H1 (cell line): Measurements from ENCODE around the gene CAMTA1. TPM values are rescaled to one million over a fixed set of nuclear protein-coding genes. Genes with fewer than 3 reads are reported as not detected.

Source experiments
- CTCF ChIA-PET: fragments of 300-600 bp; sonication (Branson Sonifier 250); formaldehyde crosslinking; loops from one replicate; lab custom pipeline; 2021; ENCODE audit not compliant: partially characterized antibody; lab: Charles Lee
- POLR2A ChIA-PET: fragments of 300-600 bp; sonication (Branson Sonifier 250); formaldehyde crosslinking; loops from one replicate; lab custom pipeline; 2021; ENCODE audit warnings: inconsistent platforms; ENCODE audit not compliant: partially characterized antibody; lab: Charles Lee
- DNase-seq, 2 experiments: peaks; one replicate each; pipeline versions ENCODE4 v3.0.0 to v3.0.0-alpha.2; 2010 to 2022; ENCODE audit warnings: low spot score in 2 of 2, low read depth in 1 of 2, mixed read lengths in 1 of 2
- FAIRE-seq: peaks from 2 replicates; lab custom pipeline; 2011; peaks lifted over from hg19 to GRCh38; lab: Jason Lieb, UNC
- H2AFZ ChIP-seq: 2 replicates; pipeline ENCODE4 v1.8.1; 2012; ENCODE audit warnings: low read length, inconsistent platforms
- H2AK5ac ChIP-seq: 2 replicates; pipeline ENCODE4 v1.6.1; 2013; ENCODE audit warnings: low read depth, low read length
- H2BK120ac ChIP-seq: replicated peaks from 2 replicates; pipeline ENCODE3; 2013; ENCODE audit warnings: low read depth, low read length, inconsistent platforms
- H2BK12ac ChIP-seq: 2 replicates; pipeline ENCODE4 v1.6.1; 2013; ENCODE audit warnings: low read depth, low read length
- H2BK15ac ChIP-seq: 2 replicates; pipeline ENCODE4 v1.6.1; 2013; ENCODE audit warnings: low read length
- H2BK20ac ChIP-seq: 2 replicates; pipeline ENCODE4 v1.6.1; 2013; ENCODE audit warnings: low read length
- H2BK5ac ChIP-seq: 2 replicates; pipeline ENCODE4 v1.6.1; 2013; ENCODE audit warnings: low read depth, low read length
- H3K14ac ChIP-seq: 2 replicates; pipeline ENCODE4 v1.6.1; 2013; ENCODE audit warnings: inconsistent platforms; ENCODE audit not compliant: insufficient read length
- H3K18ac ChIP-seq: 2 replicates; pipeline ENCODE4 v1.6.1; 2013; ENCODE audit warnings: low read length; ENCODE audit errors: extremely low read depth
- H3K23ac ChIP-seq: 2 replicates; pipeline ENCODE4 v1.6.1; 2013; ENCODE audit warnings: inconsistent platforms; ENCODE audit not compliant: insufficient read length
- H3K23me2 ChIP-seq: 2 replicates; pipeline ENCODE4 v1.6.1; 2013; ENCODE audit warnings: low read depth, low read length
- H3K27ac ChIP-seq: 2 replicates; pipeline ENCODE4 v1.6.1; 2011; ENCODE audit warnings: low read depth, low read length, inconsistent platforms
- H3K27me3 ChIP-seq, 4 experiments: replicated peaks in 1 of 4; 1 replicate in 1 of 4; 2 replicates in 3 of 4; pipeline versions ENCODE4 v1.6.1 to v1.8.1; 2011 to 2013; ENCODE audit warnings: low read length in 3 of 4, mild to moderate bottlenecking in 3 of 4, inconsistent platforms in 2 of 4, mixed read lengths in 2 of 4, moderate library complexity in 1 of 4; ENCODE audit not compliant: control insufficient read depth in 3 of 4, insufficient read depth in 3 of 4; ENCODE audit errors: extremely low read depth in 1 of 4
- H3K36me3 ChIP-seq, 4 experiments: 2 replicates each; pipeline versions ENCODE4 v1.6.1 to v1.8.1; 2011 to 2013; ENCODE audit warnings: mild to moderate bottlenecking in 4 of 4, low read length in 3 of 4, moderate library complexity in 2 of 4, control low read depth in 1 of 4, inconsistent platforms in 1 of 4; ENCODE audit not compliant: insufficient read depth in 4 of 4, control insufficient read depth in 2 of 4
- H3K4ac ChIP-seq: replicated peaks from 2 replicates; pipeline ENCODE3; 2013; ENCODE audit warnings: low read length, low read depth, mixed read lengths, inconsistent platforms; ENCODE audit not compliant: insufficient read length
- H3K4me1 ChIP-seq, 4 experiments: replicated peaks in 1 of 4; 1 replicate in 1 of 4; 2 replicates in 3 of 4; pipeline versions ENCODE4 v1.6.1 to v1.8.1; 2011 to 2013; ENCODE audit warnings: low read length in 3 of 4, inconsistent platforms in 2 of 4, mixed read lengths in 1 of 4; ENCODE audit not compliant: insufficient read depth in 4 of 4, control insufficient read depth in 3 of 4
- H3K4me2 ChIP-seq, 2 experiments: 2 replicates each; pipeline versions ENCODE4 v1.6.1 to v1.8.1; 2011 to 2013; ENCODE audit warnings: low read depth in 2 of 2, low read length in 2 of 2, control low read depth in 1 of 2, inconsistent platforms in 1 of 2, mild to moderate bottlenecking in 1 of 2; ENCODE audit not compliant: insufficient read depth in 1 of 2
- H3K4me3 ChIP-seq, 4 experiments: fragments of 200-600, 300-600 bp in 1 of 4; sonication (generic), shearing (Covaris generic), sonication (Bioruptor Twin) in 1 of 4; 2 replicates each; pipeline versions ENCODE4 v1.5.1 to v1.8.1; 2011 to 2016; ENCODE audit warnings: low read length in 4 of 4, low read depth in 3 of 4, control low read depth in 2 of 4, inconsistent platforms in 2 of 4, mild to moderate bottlenecking in 2 of 4, mixed read lengths in 1 of 4, moderate library complexity in 1 of 4; ENCODE audit not compliant: insufficient read depth in 2 of 4; ENCODE audit errors: extremely low read depth in 1 of 4
- H3K56ac ChIP-seq: replicated peaks from 2 replicates; pipeline ENCODE3; 2013; ENCODE audit warnings: low read depth, mild to moderate bottlenecking, mixed read lengths, low read length, inconsistent platforms; ENCODE audit not compliant: insufficient read length
- H3K79me1 ChIP-seq: 2 replicates; pipeline ENCODE4 v1.6.1; 2013; ENCODE audit warnings: low read depth, low read length, control low read depth
- H3K79me2 ChIP-seq, 2 experiments: 2 replicates each; pipeline versions ENCODE4 v1.6.1 to v1.8.1; 2012 to 2013; ENCODE audit warnings: low read length in 2 of 2, mild to moderate bottlenecking in 2 of 2, inconsistent platforms in 1 of 2; ENCODE audit not compliant: insufficient read depth in 2 of 2, control insufficient read depth in 1 of 2
- H3K9ac ChIP-seq, 4 experiments: replicated peaks in 1 of 4; 1 replicate in 1 of 4; 2 replicates in 3 of 4; pipeline versions ENCODE4 v1.6.1 to v1.8.1; 2011 to 2013; ENCODE audit warnings: low read depth in 3 of 4, low read length in 3 of 4, control low read depth in 2 of 4, mild to moderate bottlenecking in 2 of 4, moderate library complexity in 2 of 4, inconsistent platforms in 1 of 4; ENCODE audit errors: extremely low read depth in 1 of 4
- H3K9me3 ChIP-seq, 2 experiments: 2 replicates each; pipeline versions ENCODE4 v1.6.1 to v1.8.1; 2012 to 2013; ENCODE audit warnings: mild to moderate bottlenecking in 2 of 2, moderate library complexity in 2 of 2, control low read depth in 1 of 2, inconsistent platforms in 1 of 2, low read depth in 1 of 2, low read length in 1 of 2, mixed read lengths in 1 of 2; ENCODE audit not compliant: insufficient read depth in 2 of 2
- H4K20me1 ChIP-seq, 2 experiments: replicated peaks in 1 of 2; 2 replicates each; pipeline versions ENCODE3 to v1.8.1; 2011 to 2013; ENCODE audit warnings: inconsistent platforms in 2 of 2, low read length in 2 of 2, mild to moderate bottlenecking in 1 of 2; ENCODE audit not compliant: insufficient read depth in 2 of 2, control insufficient read depth in 1 of 2
- H4K5ac ChIP-seq: 2 replicates; pipeline ENCODE4 v1.6.1; 2013; ENCODE audit warnings: low read length, low read depth, mixed read lengths, inconsistent platforms; ENCODE audit not compliant: insufficient read length
- H4K8ac ChIP-seq: 2 replicates; pipeline ENCODE4 v1.8.0; 2013; ENCODE audit warnings: mild to moderate bottlenecking, moderate library complexity, low read length, inconsistent platforms; ENCODE audit not compliant: insufficient read depth; ENCODE audit errors: extremely low read depth
- H4K91ac ChIP-seq: replicated peaks from 2 replicates; pipeline ENCODE3; 2013; ENCODE audit warnings: low read length, mixed read lengths, inconsistent platforms; ENCODE audit not compliant: insufficient read length
- FOSL1 ChIP-seq: IDR thresholded peaks from 2 replicates; pipeline ENCODE4 v1.6.1; 2011; ENCODE audit warnings: mild to moderate bottlenecking, low read depth, low read length, moderate library complexity; ENCODE audit not compliant: insufficient read depth
- GTF2F1 ChIP-seq: IDR thresholded peaks from 2 replicates; pipeline ENCODE4 v1.6.1; 2012; ENCODE audit warnings: low read depth, low read length, improper control_type of control experiment, borderline replicate concordance
- MAX ChIP-seq: IDR thresholded peaks from 2 replicates; pipeline ENCODE4 v1.6.1; 2012; ENCODE audit warnings: inconsistent platforms
- NANOG ChIP-seq: IDR thresholded peaks from 2 replicates; pipeline ENCODE4 v1.6.1; 2011; ENCODE audit warnings: low read length, low read depth, mild to moderate bottlenecking, inconsistent platforms; ENCODE audit not compliant: insufficient read depth, poor library complexity, severe bottlenecking
- PHF8 ChIP-seq: fragments of 200-600 bp; sonication (generic); conservative IDR thresholded peaks from 2 replicates; pipeline ENCODE4 v1.7.1; 2012; ENCODE audit warnings: low read depth, mild to moderate bottlenecking, inconsistent platforms, low read length, moderate library complexity
- POLR2A ChIP-seq, 2 experiments: IDR thresholded peaks; 1 replicate in 1 of 2; 2 replicates in 1 of 2; pipeline ENCODE4 v1.6.1; 2011; ENCODE audit warnings: low read depth in 2 of 2, low read length in 2 of 2, mild to moderate bottlenecking in 2 of 2; ENCODE audit errors: control extremely low read depth in 1 of 2
- POU5F1 ChIP-seq: IDR thresholded peaks from 2 replicates; pipeline ENCODE4 v1.6.1; 2011; ENCODE audit warnings: low read depth, mild to moderate bottlenecking, low read length, moderate library complexity
- SIN3A ChIP-seq, 2 experiments: IDR thresholded peaks in 1 of 2; conservative IDR thresholded peaks in 1 of 2; 2 replicates each; pipeline ENCODE4 v1.6.1; 2011 to 2012; ENCODE audit warnings: low read length in 2 of 2, improper control_type of control experiment in 1 of 2, low read depth in 1 of 2, mild to moderate bottlenecking in 1 of 2
- SP4 ChIP-seq: IDR thresholded peaks from 2 replicates; pipeline ENCODE4 v1.6.1; 2012; ENCODE audit warnings: low read length, inconsistent platforms
- SRF ChIP-seq: IDR thresholded peaks from 2 replicates; pipeline ENCODE4 v1.6.1; 2011; ENCODE audit warnings: mild to moderate bottlenecking, low read depth, low read length, moderate library complexity
- TAF1 ChIP-seq: IDR thresholded peaks from 2 replicates; pipeline ENCODE4 v1.6.1; 2011; ENCODE audit warnings: mild to moderate bottlenecking, low read depth, low read length
- TEAD4 ChIP-seq: IDR thresholded peaks from 2 replicates; pipeline ENCODE4 v1.6.1; 2012; ENCODE audit warnings: low read depth, low read length, inconsistent platforms, mixed read lengths
- WGBS, 2 experiments: shearing (Covaris generic) in 1 of 2; methylation state at CpG; one replicate each; pipeline versions ENCODE4 v1.1.6 to v1.1.7; 2013 to 2015; ENCODE audit warnings: low lambda C conversion rate in 2 of 2, mixed read lengths in 2 of 2, inconsistent platforms in 1 of 2, low coverage in 1 of 2, missing lambda C conversion rate in 1 of 2; ENCODE audit not compliant: insufficient replicate concordance in 2 of 2, insufficient coverage in 1 of 2, insufficient read length in 1 of 2; ENCODE audit errors: extremely low coverage in 1 of 2, missing lambda C conversion rate in 1 of 2; 5-methylcytosine and 5-hydroxymethylcytosine counted together
- polyA plus RNA-seq, 7 experiments: library from polyadenylated mRNA; depleted of rRNA in 3 of 7; stranded (reverse) in 5 of 7; unstranded in 2 of 7; fragments of >200 nt in 5 of 7; fragments of 200-250 nt in 2 of 7; gene quantifications; 1 replicate in 5 of 7; 2 replicates in 1 of 7; 4 replicates in 1 of 7; pipeline versions ENCODE4 v1.2.1 to v1.2.3, GENCODE V29; 2011 to 2013; ENCODE audit warnings: missing spikeins in 2 of 7, mixed read lengths in 2 of 7
- total RNA-seq: library from RNA; stranded (reverse); fragmentation: NEBNext Ultra II Directional; extraction: Animal tissue kit (Norgen Biotek cat#: 25700); gene quantifications from 2 replicates; pipeline ENCODE4 v1.2.1, GENCODE V29; 2021

CAMTA1 gene
- total and polyA plus RNA-seq, 2 of the 8 experiments (the other 6 are each of a cell fraction or from before 2014, with no cell fraction given) = 65.0 to 119 TPM

GRCh38 chr1:7566417-7567375 lies 781.4 kb downstream of the CAMTA1 start:
- WGBS, 2 experiments = 88% methylated on average over 16 of the region's 16 CpGs; no CpG with 5 or more reads in 1 of the 2 experiments
- Histone ChIP-seq H3K23me2 (peaks cover 18% of the 10 kb centered on the region; the same call in 1 of the 2 replicates), H3K18ac (no peak overlapping the region), H3K27me3 (no peaks in the 10 kb centered on the region; a peak in 2 of 7 replicates), H3K36me3 (no peaks in the 10 kb centered on the region), H3K4ac (no peak overlapping the region), H4K8ac (no peak overlapping the region), H3K56ac (no peak overlapping the region), H3K4me2 (no peak overlapping the region), H4K91ac (no peak overlapping the region), H3K9ac (no peak overlapping the region), H3K14ac (no peak overlapping the region), H3K27ac (no peak overlapping the region), H3K79me1 (no peaks in the 10 kb centered on the region), H2BK20ac (no peak overlapping the region), H2AK5ac (no peak overlapping the region), H2BK120ac (no peak overlapping the region), H2BK12ac (no peak overlapping the region), H2BK5ac (no peak overlapping the region), H2BK15ac (no peak overlapping the region), H4K20me1 (peaks cover 0 to 12% of the 10 kb centered on the region in 2 experiments), H3K79me2 (no peaks in the 10 kb centered on the region), H3K4me3 (no peak overlapping the region), H3K23ac (no peak overlapping the region), H4K5ac (no peak overlapping the region), H3K9me3 (peaks cover 0 to 20% of the 10 kb centered on the region in 2 experiments; a peak in 1 of 4 replicates), H2AFZ (no peak overlapping the region), H3K4me1 (no peaks in the 10 kb centered on the region)
- POLR2A ChIA-PET = interaction anchor here (1.1 kb wide), 1 partner anchor 9 kb away, joined by 3 read pairs; no protein-coding TSS in a partner anchor
- CTCF ChIA-PET = interaction anchor here (0.6 to 1.0 kb wide), 3 partner anchors 38 to 1362 kb away, joined by 3 read pairs; no protein-coding TSS in a partner anchor
- FAIRE-seq (no peak), DNase-seq (no peak)
- no peak for TF ChIP-seq SRF
- no peak for TF ChIP-seq POLR2A (IDR thresholded peaks at IDR 0.05; ENCODE audit: control extremely low read depth in 1 of 2, low read depth in 2 of 2, low read length in 2 of 2)
- TF ChIP-seq SP4 = no peak
- no peak for TF ChIP-seq MAX
- no peak for TF ChIP-seq SIN3A (conservative IDR thresholded peaks at IDR 0.05 in 1 of 2, IDR thresholded peaks at IDR 0.05 in 1 of 2; ENCODE audit: low read depth in 1 of 2, low read length in 2 of 2)
- TF ChIP-seq PHF8 = no peak
- TF ChIP-seq POU5F1 = no peak
- no peak for TF ChIP-seq TAF1
- TF ChIP-seq NANOG = no peak
- no peak for TF ChIP-seq GTF2F1
- no peak for TF ChIP-seq TEAD4
- no peak for TF ChIP-seq FOSL1
